ENCODE measurements around the gene LST1.
"Not testable (repeated sequence)": the region's sequence is repeated elsewhere in the genome, so short reads cannot be mapped to it uniquely, and the experiment has no call there.

The LST1 gene

GRCh38 chr6:31581434-31582229 lies 4.4 kb upstream of the LST1 start:
- no peak for DNase-seq

DNA sequence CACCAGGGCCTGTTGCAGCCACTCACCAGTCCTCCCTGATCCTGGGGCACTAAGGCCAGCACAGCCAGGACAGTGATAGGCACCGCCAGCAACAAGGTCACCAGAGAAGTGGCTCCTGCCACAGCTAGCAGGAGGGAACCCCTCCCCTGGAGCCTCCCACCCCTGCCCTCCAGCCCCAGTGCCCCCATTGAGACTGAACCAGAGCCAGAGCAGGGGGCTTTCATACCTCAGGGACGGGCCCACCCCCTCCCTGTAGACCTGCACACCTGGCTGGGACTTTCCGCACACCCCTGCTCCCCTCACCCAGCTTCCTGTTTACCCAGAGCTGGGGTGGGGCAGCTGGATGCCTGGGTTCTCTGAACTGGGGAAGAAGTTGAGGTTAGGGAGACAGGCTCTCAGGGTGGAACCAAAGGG lies 3.8 kb upstream of the LST1 start, which contains the start of gene LTB:
LTB (minus strand) TSS at position 195 of the 414 bp plus-strand sequence; CDS start at position 188, 7 bp downstream.
- DNase-seq: no peak

DNA sequence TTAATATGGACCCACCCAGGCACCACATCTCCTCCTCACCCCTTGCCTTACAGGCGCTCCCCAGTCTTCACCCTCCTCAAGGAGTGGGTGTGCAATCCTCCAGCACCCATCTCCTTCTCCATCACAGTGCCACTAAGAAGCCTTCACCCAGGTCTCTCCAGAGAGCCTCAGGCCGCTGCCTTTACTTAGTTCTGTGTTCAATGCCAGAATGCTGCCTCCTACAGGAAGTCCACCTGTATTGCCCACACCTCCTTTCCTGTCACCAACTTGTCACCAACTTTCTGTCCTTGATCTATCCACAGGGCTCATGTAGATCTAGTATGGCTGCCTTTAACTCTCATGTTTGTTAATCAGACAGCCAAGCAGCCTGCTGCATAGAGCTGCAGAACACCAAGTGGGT lies 586 bp upstream of the LST1 start:
- DNase-seq: no peak

DNA sequence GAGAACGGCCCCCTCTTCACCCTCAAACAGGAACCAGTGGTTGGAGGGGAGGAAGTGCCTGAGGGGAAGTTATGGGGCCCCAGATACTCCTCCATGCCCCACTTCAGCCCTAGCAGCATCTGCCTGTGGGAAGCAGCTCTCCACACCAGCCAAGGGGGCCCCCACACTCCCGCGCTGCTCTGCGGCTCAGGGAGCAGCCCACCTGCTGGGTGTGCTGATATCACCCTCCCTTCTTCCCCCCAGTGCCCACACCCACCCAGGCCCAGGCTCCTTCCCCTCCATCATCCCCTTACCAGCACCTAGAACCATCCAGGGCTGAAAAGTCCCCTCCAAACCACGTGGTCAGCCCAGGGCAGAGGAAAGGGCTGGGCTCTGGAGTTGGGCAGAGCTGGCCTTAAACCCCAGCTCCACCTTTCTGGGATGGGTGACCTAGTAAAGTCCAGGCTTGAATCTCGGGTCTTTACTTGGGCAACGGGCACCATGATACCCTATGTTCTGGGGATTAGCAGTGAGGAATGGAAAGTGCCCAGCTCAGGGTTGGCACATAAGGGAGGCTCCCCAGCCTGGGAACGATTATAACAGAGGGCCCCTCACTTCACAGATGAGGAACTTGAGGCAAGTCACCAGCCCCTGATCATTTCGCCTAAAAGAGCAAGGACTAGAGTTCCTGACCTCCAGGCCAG lies 663 bp downstream of the LST1 start:
- DNase-seq: no peak

GRCh38 chr6:31587791-31588777 lies 2.0 kb downstream of the LST1 start:
- no peak for DNase-seq

- DNase-seq: no peak
Observed at GRCh38 chr6:31588871-31589650, 3.0 kb downstream of the LST1 start.

GRCh38 chr6:31590691-31591090 lies 4.6 kb downstream of the LST1 start:
- DNase-seq: not testable (repeated sequence)

DNA sequence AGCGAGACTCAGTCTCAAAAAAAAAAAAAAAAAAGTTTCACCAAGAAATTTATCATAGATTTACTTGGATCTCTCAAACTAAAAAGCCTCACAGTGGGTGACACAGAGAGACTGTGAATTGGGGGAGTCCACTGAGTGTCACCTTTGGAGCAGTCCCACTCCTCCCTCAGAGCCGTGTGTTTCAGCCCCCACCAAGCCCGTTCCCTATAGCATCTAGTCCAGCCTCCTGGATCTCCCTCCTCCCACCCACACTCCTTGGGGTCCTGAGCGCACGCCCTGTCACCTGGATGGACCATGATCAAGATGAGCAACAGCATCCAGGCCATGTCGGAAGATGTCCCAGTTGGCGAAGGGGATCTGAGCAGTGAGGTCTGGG lies 6.3 kb downstream of the LST1 start:
- DNase-seq: no peak

DNA sequence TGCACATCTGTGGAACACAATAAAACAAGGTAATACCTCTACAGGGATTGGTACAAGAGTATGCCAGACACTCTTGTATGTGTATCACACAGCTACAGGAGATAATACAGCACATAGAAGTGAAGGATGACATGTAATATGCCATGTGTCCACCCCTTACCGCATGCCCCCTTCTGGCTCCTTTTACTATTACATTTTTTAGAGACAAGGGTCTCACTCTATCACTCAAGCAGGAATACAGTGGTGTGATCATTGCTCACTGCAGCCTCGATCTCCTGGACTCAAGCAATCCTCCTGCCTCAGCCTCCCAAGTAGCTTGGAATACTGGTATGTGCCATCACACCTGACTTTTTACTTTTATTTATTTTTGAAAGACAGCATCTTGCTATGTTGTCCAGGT lies 10.9 kb downstream of the LST1 start:
- DNase-seq: no peak

- DNase-seq: no peak
Observed at GRCh38 chr6:31607317-31607716, 21.2 kb downstream of the LST1 start.

GRCh38 chr6:31609519-31610406 lies 23.7 kb downstream of the LST1 start:
- no peak for DNase-seq

- no peak for DNase-seq
Observed at GRCh38 chr6:31610968-31611367, 24.9 kb downstream of the LST1 start.

DNA sequence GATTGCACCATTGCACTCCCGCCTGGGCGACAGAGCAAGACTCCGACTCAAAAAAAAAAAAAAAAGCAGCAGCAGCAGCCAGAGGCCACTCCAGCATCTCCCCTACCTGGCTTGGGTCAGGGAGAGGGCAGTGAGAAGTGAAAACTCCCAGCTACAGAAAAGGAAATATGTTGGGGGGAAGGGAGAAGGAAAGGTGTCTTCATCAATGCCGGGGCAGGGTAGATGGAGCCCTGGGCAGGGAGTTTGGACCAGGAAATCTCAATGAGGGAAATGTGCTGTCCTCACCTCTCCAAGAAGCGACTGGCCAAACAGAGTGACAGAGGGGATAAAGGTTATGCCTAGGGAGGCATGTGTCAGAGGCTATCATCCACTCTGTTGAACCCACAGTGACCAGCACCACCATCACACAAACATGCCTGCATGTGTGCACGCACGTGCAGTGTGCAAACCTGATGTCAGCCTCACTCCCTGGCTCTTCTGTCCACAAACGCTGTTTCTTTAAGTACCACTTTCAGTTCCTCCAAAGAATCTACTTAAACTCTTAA lies 28.1 kb downstream of the LST1 start:
- DNase-seq: no peak

DNA sequence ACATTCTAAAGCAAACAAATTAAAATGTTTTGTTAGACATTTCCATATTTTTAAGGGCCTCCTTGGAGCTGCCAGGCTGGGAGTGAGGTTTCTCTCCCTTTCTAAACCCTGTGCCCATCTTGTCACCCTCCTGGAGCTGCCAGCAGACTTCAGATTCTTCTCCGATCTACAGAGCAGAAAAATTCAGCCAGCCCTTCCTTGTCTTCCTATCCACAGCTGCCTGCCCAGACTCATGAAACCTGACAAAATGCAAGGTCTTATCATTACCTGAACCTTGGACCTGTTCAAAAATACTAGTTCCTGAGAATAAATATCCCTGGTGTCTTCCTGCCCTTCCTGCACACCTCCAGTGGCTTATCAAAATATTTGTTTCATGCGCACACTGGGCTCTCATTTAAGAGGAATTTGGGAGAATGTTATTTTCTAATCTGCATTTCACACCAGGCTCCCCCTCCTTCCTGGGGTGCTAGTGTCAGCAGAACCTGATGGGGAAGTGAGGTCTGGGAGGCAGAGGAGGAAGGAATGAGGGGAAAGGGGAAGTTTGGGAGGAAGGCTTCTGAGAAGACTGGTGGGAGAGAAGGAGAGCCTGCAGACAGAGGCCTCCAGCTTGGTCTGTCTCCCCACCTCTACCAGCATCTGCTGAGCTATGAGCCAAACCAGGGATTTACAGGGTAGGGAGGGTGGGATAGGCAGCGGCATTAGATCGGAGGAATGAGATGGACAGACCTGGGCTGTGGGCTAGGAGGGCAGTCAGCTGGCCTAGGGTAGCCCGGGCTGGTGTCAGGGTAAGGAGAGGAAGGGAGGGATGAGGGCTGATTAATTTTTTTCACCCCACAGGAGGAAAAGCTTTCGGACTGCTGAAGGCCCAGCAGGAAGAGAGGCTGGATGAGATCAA lies 28.9 kb downstream of the LST1 start, which contains the start of gene AIF1:
AIF1 (plus strand) TSS at position 551 of the 895 bp plus-strand sequence; CDS start at position 647, 96 bp downstream.
- DNase-seq: no peak

- no peak for DNase-seq
Observed at GRCh38 chr6:31615748-31616147, 29.7 kb downstream of the LST1 start.

GRCh38 chr6:31617010-31617409 lies 30.9 kb downstream of the LST1 start:
- DNase-seq: no peak

GRCh38 chr6:31619805-31620585 lies 33.9 kb downstream of the LST1 start:
- peak; percentile 98 to 99 for DNase-seq

DNA sequence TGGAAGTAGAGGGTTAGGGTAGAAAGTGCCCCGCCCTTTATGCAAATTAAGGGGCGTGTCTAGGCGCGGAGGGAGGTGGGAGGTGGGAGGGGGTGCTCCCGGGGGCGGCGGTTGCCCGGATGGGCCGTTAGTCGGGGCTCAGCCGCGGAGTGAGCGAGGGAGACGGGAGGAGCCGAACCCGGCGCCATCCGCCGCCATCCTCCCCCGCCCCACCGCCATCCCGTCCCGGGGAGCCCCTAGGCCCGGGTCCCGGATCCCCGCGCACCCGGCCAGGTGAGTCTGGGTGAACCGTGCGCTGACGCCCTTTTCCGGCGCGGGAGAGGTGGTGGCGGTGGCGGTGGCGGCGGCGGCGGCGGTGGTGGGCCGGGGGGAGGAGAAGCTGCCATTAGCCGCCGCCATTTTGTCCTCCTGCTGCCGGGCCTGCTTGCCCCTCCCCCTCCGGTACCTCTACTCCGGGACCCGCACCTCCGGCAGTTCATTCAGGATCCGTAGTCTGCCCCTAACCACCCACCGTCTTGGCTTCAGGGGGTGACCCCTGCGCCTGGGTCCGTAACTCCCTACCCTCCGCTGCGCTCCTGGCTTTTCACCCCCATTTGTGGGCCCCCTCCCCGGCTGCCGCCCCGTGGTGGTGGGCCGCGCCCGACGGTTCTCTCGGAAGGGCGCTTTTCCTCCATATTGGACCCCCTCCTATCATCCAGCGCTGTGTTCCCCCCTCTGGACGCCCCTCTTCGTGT lies 34.7 kb downstream of the LST1 start, which contains the start of gene PRRC2A:
PRRC2A (plus strand) TSS at position 130 of the 734 bp plus-strand sequence. CDS start 2,075 bp downstream, outside the sequence.
- DNase-seq: peak; percentile 98 to 99

Measured in NCI-H187 (cell line).